ENCODE results near the gene ATP8B1. TPM values are rescaled to one million over a fixed set of nuclear protein-coding genes. Genes with fewer than 3 reads are reported as not detected.

The ATP8B1 gene
- total and polyA plus RNA-seq, 2 of the 8 experiments (the other 6 are each of a cell fraction or from before 2014, with no cell fraction given), result 1.1 to 4.6 TPM

- Histone ChIP-seq H4K91ac (replicated peaks; ENCODE audit: insufficient read length, low read length) (no peak overlapping the region), H2BK15ac (ENCODE audit: low read length) (no peak overlapping the region), H2AFZ (ENCODE audit: low read length) (no peak overlapping the region), H3K79me2 (ENCODE audit: control insufficient read depth in 1 of 2, insufficient read depth in 2 of 2, low read length in 2 of 2) (no peaks in the 10 kb centered on the region), H3K9ac (replicated peaks in 1 of 4; ENCODE audit: extremely low read depth in 1 of 4, low read depth in 3 of 4, low read length in 3 of 4) (no peak overlapping the region), H3K23ac (ENCODE audit: insufficient read length) (no peak overlapping the region), H3K4ac (replicated peaks; ENCODE audit: insufficient read length, low read depth, low read length) (no peak overlapping the region), H2BK12ac (ENCODE audit: low read depth, low read length) (no peak overlapping the region), H3K4me3 (ENCODE audit: extremely low read depth in 1 of 4, insufficient read depth in 2 of 4, low read depth in 3 of 4, low read length in 4 of 4) (no peak overlapping the region), H3K56ac (replicated peaks; ENCODE audit: insufficient read length, low read depth, low read length) (no peak overlapping the region), H2BK20ac (ENCODE audit: low read length) (no peak overlapping the region), H4K5ac (ENCODE audit: insufficient read length, low read depth, low read length) (no peak overlapping the region), H3K27me3 (replicated peaks in 1 of 4; ENCODE audit: control insufficient read depth in 3 of 4, extremely low read depth in 1 of 4, insufficient read depth in 3 of 4, low read length in 3 of 4) (no peaks in the 10 kb centered on the region), H3K27ac (ENCODE audit: low read depth, low read length) (no peak overlapping the region), H4K20me1 (replicated peaks in 1 of 2; ENCODE audit: control insufficient read depth in 1 of 2, insufficient read depth in 2 of 2, low read length in 2 of 2) (no peaks in the 10 kb centered on the region), H3K9me3 (ENCODE audit: insufficient read depth in 2 of 2, low read depth in 1 of 2, low read length in 1 of 2) (no peaks in the 10 kb centered on the region), H3K4me1 (replicated peaks in 1 of 4; ENCODE audit: control insufficient read depth in 3 of 4, insufficient read depth in 4 of 4, low read length in 3 of 4) (no peaks in the 10 kb centered on the region), H3K18ac (ENCODE audit: extremely low read depth, low read length) (no peak overlapping the region), H2AK5ac (ENCODE audit: low read depth, low read length) (no peak overlapping the region), H2BK120ac (replicated peaks; ENCODE audit: low read depth, low read length) (no peak overlapping the region), H3K14ac (ENCODE audit: insufficient read length) (no peak overlapping the region), H3K23me2 (ENCODE audit: low read depth, low read length) (no peaks in the 10 kb centered on the region), H2BK5ac (ENCODE audit: low read depth, low read length) (no peak overlapping the region), H4K8ac (ENCODE audit: extremely low read depth, insufficient read depth, low read length) (no peak overlapping the region), H3K36me3 (ENCODE audit: control insufficient read depth in 2 of 4, insufficient read depth in 4 of 4, low read length in 3 of 4) (no peaks in the 10 kb centered on the region), H3K79me1 (ENCODE audit: low read depth, low read length) (no peaks in the 10 kb centered on the region), H3K4me2 (ENCODE audit: insufficient read depth in 1 of 2, low read depth in 2 of 2, low read length in 2 of 2) (no peak overlapping the region)
- FAIRE-seq (no peak), DNase-seq (ENCODE audit: low read depth in 1 of 2, low spot score in 2 of 2) (no peak)
- ChIA-PET CTCF (ENCODE audit: partially characterized antibody) (no interaction called here), POLR2A (ENCODE audit: partially characterized antibody) (no interaction called here)
- 90% methylated on average over 10 of the region's 10 CpGs; no CpG with 5 or more reads in 1 of the 2 experiments for WGBS, 2 experiments (ENCODE audit: extremely low coverage in 1 of 2, insufficient coverage in 1 of 2, insufficient read length in 1 of 2, insufficient replicate concordance in 2 of 2, low coverage in 1 of 2, low lambda C conversion rate in 2 of 2, missing lambda C conversion rate in 1 of 2)
- TF ChIP-seq CBX5 (IDR thresholded peaks at IDR 0.05; ENCODE audit: low read depth, low read length) (no peak), YY1 (IDR thresholded peaks at IDR 0.05; ENCODE audit: low read depth, low read length) (no peak), CREB1 (IDR thresholded peaks at IDR 0.05) (no peak), SUZ12 (IDR thresholded peaks at IDR 0.05; ENCODE audit: low read length) (no peak), SP1 (IDR thresholded peaks at IDR 0.05; ENCODE audit: low read depth, low read length) (no peak), CEBPB (IDR thresholded peaks at IDR 0.05; ENCODE audit: low read depth, low read length) (no peak), MAFK (IDR thresholded peaks at IDR 0.05; ENCODE audit: low read depth, low read length) (no peak), CTBP2 (IDR thresholded peaks at IDR 0.05; ENCODE audit: borderline replicate concordance, insufficient read depth, insufficient read length, low read length) (no peak), EP300 (IDR thresholded peaks at IDR 0.05; ENCODE audit: borderline replicate concordance in 1 of 2, low read depth in 2 of 2, low read length in 2 of 2) (no peak), SIN3A (conservative IDR thresholded peaks at IDR 0.05 in 1 of 2, IDR thresholded peaks at IDR 0.05 in 1 of 2; ENCODE audit: low read depth in 1 of 2, low read length in 2 of 2) (no peak), ATF2 (IDR thresholded peaks at IDR 0.05; ENCODE audit: low read length) (no peak)
These were observed 125.6 kb downstream of the ATP8B1 start for GRCh38 chr18:57677262-57678211.

Measured in H1 (cell line).